Neutrophil (primary cell): ENCODE data around the gene OR56B1.

Source experiments
- H3K27ac ChIP-seq: fragments of 200-600 bp; sonication (generic); 2 replicates; pipeline ENCODE4 v1.5.1; 2016; ENCODE audit warnings: mild to moderate bottlenecking, moderate library complexity
- H3K27me3 ChIP-seq: fragments of 200-600 bp; sonication (generic); 2 replicates; pipeline ENCODE4 v1.6.0; 2016; ENCODE audit warnings: mild to moderate bottlenecking
- H3K36me3 ChIP-seq: fragments of 200-600 bp; sonication (generic); 2 replicates; pipeline ENCODE4 v1.5.1; 2017
- H3K4me1 ChIP-seq, 2 experiments: fragments of 200-600 bp in 1 of 2; sonication (generic) in 1 of 2; 1 replicate in 1 of 2; 2 replicates in 1 of 2; pipeline versions ENCODE4 v1.5.1 to v1.6.1; 2013 to 2016; ENCODE audit warnings: low read depth in 1 of 2, low read length in 1 of 2, mild to moderate bottlenecking in 1 of 2, moderate library complexity in 1 of 2; ENCODE audit not compliant: control insufficient read depth in 1 of 2, insufficient read depth in 1 of 2
- H3K4me3 ChIP-seq, 2 experiments: fragments of 200-600 bp in 1 of 2; sonication (generic) in 1 of 2; 1 replicate in 1 of 2; 2 replicates in 1 of 2; pipeline ENCODE4 v1.5.1; 2013 to 2016; ENCODE audit warnings: low read depth in 1 of 2, low read length in 1 of 2, mild to moderate bottlenecking in 1 of 2, moderate library complexity in 1 of 2
- H3K9me3 ChIP-seq: fragments of 200-600 bp; sonication (generic); 2 replicates; pipeline ENCODE4 v1.5.1; 2016
- CTCF ChIP-seq: fragments of 200-600 bp; sonication (generic); IDR thresholded peaks from 2 replicates; pipeline ENCODE4 v1.5.1; 2016; ENCODE audit warnings: antibody characterized with exemption

OR56B1 gene

GRCh38 chr11:5737091-5737490, 843 bp downstream of the OR56B1 start:
- Histone ChIP-seq H3K4me3 (no peak overlapping the region), H3K9me3 (no peaks in the 10 kb centered on the region), H3K27me3 (no peaks in the 10 kb centered on the region), H3K4me1 (no peaks in the 10 kb centered on the region), H3K27ac (no peak overlapping the region), H3K36me3 (no peaks in the 10 kb centered on the region)
- no peak for TF ChIP-seq CTCF

- Histone ChIP-seq H3K4me1 (no peaks in the 10 kb centered on the region), H3K4me3 (no peak overlapping the region), H3K27ac (no peak overlapping the region), H3K27me3 (no peaks in the 10 kb centered on the region), H3K36me3 (no peaks in the 10 kb centered on the region), H3K9me3 (no peaks in the 10 kb centered on the region)
- no peak for TF ChIP-seq CTCF
These were observed 1.6 kb downstream of the OR56B1 start for GRCh38 chr11:5737670-5738392.

GRCh38 chr11:5738431-5738830, 2.2 kb downstream of the OR56B1 start:
- Histone ChIP-seq H3K4me3 (no peak overlapping the region), H3K27me3 (no peaks in the 10 kb centered on the region), H3K27ac (no peak overlapping the region), H3K4me1 (no peaks in the 10 kb centered on the region), H3K9me3 (no peaks in the 10 kb centered on the region), H3K36me3 (no peaks in the 10 kb centered on the region)
- no peak for TF ChIP-seq CTCF

- Histone ChIP-seq H3K36me3 (no peaks in the 10 kb centered on the region), H3K9me3 (no peaks in the 10 kb centered on the region), H3K27ac (no peak overlapping the region), H3K27me3 (no peaks in the 10 kb centered on the region), H3K4me3 (no peak overlapping the region), H3K4me1 (no peaks in the 10 kb centered on the region)
- TF ChIP-seq CTCF = no peak
These were observed 10.4 kb downstream of the OR56B1 start for GRCh38 chr11:5746614-5747013.

GRCh38 chr11:5749836-5750235, 13.6 kb downstream of the OR56B1 start:
- Histone ChIP-seq H3K9me3 (no peaks in the 10 kb centered on the region), H3K4me1 (no peaks in the 10 kb centered on the region), H3K27me3 (no peaks in the 10 kb centered on the region), H3K27ac (no peak overlapping the region), H3K4me3 (no peak overlapping the region), H3K36me3 (no peaks in the 10 kb centered on the region)
- no peak for TF ChIP-seq CTCF
